Breast epithelium (tissue), 4 donors: ENCODE results near the gene PTPN18. TPM values are rescaled to one million over a fixed set of nuclear protein-coding genes. Genes with fewer than 3 reads are reported as not detected.

Experiments
- DNase-seq, 2 donors: peaks; one replicate each; pipeline ENCODE4 v3.0.0-alpha.2; 2019; ENCODE audit warnings: low spot score in 2 of 2
- H3K27ac ChIP-seq, 2 donors: fragments of 200-600 bp; sonication (generic) in 1 of 2; one replicate each; pipeline ENCODE4 v1.5.1; 2016 to 2019; ENCODE audit warnings: mild to moderate bottlenecking in 1 of 2
- H3K27me3 ChIP-seq, 2 donors: fragments of 200-600 bp; sonication (generic) in 1 of 2; one replicate each; pipeline versions ENCODE4 v1.5.1 to v1.6.0; 2017 to 2019; ENCODE audit warnings: control low read depth in 1 of 2, mild to moderate bottlenecking in 1 of 2
- H3K36me3 ChIP-seq: fragments of 200-600 bp; one replicate; pipeline ENCODE4 v1.5.1; 2019
- H3K4me1 ChIP-seq, 2 donors: fragments of 200-600 bp; sonication (generic); one replicate each; pipeline ENCODE4 v1.5.1; 2016 to 2019; ENCODE audit warnings: control low read depth in 1 of 2
- H3K4me3 ChIP-seq, 3 donors: fragments of 200-600 bp; sonication (generic); 1 replicate in 2 of 3; 2 replicates in 1 of 3; pipeline ENCODE4 v1.5.1; 2016 to 2019; ENCODE audit warnings: mild to moderate bottlenecking in 3 of 3, moderate library complexity in 2 of 3
- H3K9me3 ChIP-seq, 2 donors: fragments of 200-600 bp; sonication (generic) in 1 of 2; one replicate each; pipeline ENCODE4 v1.5.1; 2016 to 2019; ENCODE audit warnings: control low read depth in 1 of 2
- POLR2A ChIP-seq: fragments of 450-650 bp; IDR thresholded peaks from one replicate; pipeline ENCODE4 v1.6.1; 2016; ENCODE audit warnings: antibody characterized with exemption, mild to moderate bottlenecking, moderate library complexity
- POLR2AphosphoS5 ChIP-seq, 3 donors: sonication (generic); formaldehyde crosslinking; IDR thresholded peaks; one replicate each; pipeline ENCODE4 v1.6.1; 2017; ENCODE audit warnings: antibody characterized with exemption in 3 of 3
- intact Hi-C: fragments of 100-400 bp; cut with DNase I; formaldehyde crosslinking; loops from one replicate; pipeline ENCODE4 v1.15.1; 2023; ENCODE audit warnings: low total_unique reads
- total RNA-seq, 3 donors: library from RNA; depleted of rRNA; stranded (reverse); fragments of >200 nt; gene quantifications; one replicate each; pipeline ENCODE4 v1.1.0, GENCODE V29; 2016
- TF ChIP-seq, protein P1 (sequence below), 3 donors: fragments of 450-650 bp; IDR thresholded peaks; one replicate each; pipeline ENCODE4 v1.5.1; 2016 to 2017; ENCODE audit warnings: antibody characterized with exemption in 3 of 3, mild to moderate bottlenecking in 3 of 3, moderate library complexity in 3 of 3

The PTPN18 gene
- total RNA-seq, 3 donors from 2014 or later, result 50.8 to 77.1 (median 54.3) TPM

DNA sequence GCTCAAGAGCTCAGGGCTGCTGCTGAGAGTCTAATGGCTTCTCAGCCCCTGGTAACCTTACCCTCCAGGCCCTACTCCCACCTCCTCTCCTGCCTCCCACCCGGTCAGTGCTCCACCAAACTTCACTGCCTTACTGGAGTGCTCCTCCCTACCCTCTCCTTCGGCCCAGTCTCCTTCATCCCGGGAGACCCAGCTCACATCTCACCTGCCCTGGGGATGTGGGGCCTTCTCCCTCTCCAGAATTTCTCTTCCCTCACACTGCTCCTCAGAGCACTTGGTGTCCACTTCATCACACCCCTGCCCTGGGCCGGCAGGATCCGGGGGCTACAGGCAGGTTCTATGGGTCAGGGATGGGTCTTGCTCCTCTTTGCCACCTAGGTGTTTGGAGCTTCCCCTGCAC is 21.6 kb downstream of the PTPN18 start:
- intact Hi-C loops, result no loop called here
- no peak overlapping the region for H3K4me3 ChIP-seq

DNA sequence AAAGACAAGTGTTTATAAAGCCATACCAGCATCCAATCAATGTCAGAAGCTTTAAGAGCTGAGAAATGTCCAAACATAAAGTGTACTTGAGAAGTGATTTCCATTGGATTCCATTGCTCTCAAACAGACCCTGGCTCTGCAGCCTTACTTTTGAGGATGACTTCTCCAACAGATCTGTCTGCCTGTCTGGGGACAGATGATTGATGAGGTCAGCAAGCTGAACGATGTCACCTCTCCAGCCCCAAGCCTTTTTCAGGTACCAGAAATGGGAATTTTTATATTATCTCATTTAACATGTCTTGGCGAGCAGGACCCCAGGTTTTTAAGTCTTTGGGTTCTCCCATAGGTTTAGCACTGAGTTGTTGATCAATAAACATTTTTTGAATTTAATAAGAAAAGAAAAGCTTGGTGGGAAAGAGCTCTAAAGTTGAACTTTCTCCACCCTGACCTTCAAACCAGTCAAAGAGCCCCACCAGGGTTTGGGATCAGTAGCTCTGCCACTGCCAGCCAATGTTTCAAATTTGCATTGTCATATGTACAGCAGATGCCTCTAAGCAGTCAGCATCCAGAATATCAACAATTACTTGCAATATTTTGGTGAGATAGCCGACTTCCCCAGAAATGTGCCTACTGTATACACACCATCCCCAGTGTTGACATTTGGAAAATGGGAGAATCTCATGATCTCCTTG is 22.5 kb downstream of the PTPN18 start:
- H3K27me3 ChIP-seq, result no peaks in the 10 kb centered on the region
- intact Hi-C loops, result no loop called here
- H3K27ac ChIP-seq, result no peak overlapping the region
- H3K9me3 ChIP-seq, result no peaks in the 10 kb centered on the region
- TF ChIP-seq, protein P1, sequence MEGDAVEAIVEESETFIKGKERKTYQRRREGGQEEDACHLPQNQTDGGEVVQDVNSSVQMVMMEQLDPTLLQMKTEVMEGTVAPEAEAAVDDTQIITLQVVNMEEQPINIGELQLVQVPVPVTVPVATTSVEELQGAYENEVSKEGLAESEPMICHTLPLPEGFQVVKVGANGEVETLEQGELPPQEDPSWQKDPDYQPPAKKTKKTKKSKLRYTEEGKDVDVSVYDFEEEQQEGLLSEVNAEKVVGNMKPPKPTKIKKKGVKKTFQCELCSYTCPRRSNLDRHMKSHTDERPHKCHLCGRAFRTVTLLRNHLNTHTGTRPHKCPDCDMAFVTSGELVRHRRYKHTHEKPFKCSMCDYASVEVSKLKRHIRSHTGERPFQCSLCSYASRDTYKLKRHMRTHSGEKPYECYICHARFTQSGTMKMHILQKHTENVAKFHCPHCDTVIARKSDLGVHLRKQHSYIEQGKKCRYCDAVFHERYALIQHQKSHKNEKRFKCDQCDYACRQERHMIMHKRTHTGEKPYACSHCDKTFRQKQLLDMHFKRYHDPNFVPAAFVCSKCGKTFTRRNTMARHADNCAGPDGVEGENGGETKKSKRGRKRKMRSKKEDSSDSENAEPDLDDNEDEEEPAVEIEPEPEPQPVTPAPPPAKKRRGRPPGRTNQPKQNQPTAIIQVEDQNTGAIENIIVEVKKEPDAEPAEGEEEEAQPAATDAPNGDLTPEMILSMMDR (IDR thresholded peaks at IDR 0.05), result no peak
- TF ChIP-seq POLR2AphosphoS5 (IDR thresholded peaks at IDR 0.05), result no peak
- TF ChIP-seq POLR2A, result no peak
- peaks cover 0 to 3% of the 10 kb centered on the region in 2 donors for H3K4me1 ChIP-seq
- H3K36me3 ChIP-seq, result no peaks in the 10 kb centered on the region
- no peak overlapping the region for H3K4me3 ChIP-seq
- no peak for DNase-seq

More for the DNA sequence above, 21.6 kb downstream of the PTPN18 start:
- Histone ChIP-seq H3K36me3 (no peaks in the 10 kb centered on the region), H3K27ac (no peak overlapping the region), H3K9me3 (no peaks in the 10 kb centered on the region), H3K4me1 (peaks cover 0 to 7% of the 10 kb centered on the region in 2 donors), H3K27me3 (no peaks in the 10 kb centered on the region)
- no peak for DNase-seq
- TF ChIP-seq, protein P1 (IDR thresholded peaks at IDR 0.05), result no peak
- TF ChIP-seq POLR2AphosphoS5 (IDR thresholded peaks at IDR 0.05) (no peak), POLR2A (no peak)

DNA sequence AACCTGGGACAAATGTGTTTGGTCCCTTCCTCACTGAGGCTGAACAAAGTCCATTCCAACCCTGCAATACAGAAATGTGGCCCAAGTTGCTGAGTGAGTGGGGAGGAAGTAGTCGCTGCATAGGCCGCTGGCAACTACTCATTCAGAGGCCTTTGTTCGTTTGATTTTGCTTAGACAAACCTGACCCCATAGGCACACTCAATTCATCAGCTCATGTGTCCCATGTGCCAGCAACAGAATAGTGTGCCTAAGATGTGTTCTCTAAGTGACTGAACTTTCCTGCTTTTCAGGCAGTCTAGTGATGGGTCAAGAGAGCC is 23.0 kb downstream of the PTPN18 start:
- no peaks in the 10 kb centered on the region for H3K4me1 ChIP-seq
- intact Hi-C loops, result no loop called here
- H3K36me3 ChIP-seq, result no peaks in the 10 kb centered on the region
- no peak for DNase-seq
- TF ChIP-seq POLR2AphosphoS5 (IDR thresholded peaks at IDR 0.05), result no peak
- no peaks in the 10 kb centered on the region for H3K9me3 ChIP-seq
- no peak overlapping the region for H3K27ac ChIP-seq
- H3K27me3 ChIP-seq, result no peaks in the 10 kb centered on the region
- H3K4me3 ChIP-seq, result no peak overlapping the region

DNA sequence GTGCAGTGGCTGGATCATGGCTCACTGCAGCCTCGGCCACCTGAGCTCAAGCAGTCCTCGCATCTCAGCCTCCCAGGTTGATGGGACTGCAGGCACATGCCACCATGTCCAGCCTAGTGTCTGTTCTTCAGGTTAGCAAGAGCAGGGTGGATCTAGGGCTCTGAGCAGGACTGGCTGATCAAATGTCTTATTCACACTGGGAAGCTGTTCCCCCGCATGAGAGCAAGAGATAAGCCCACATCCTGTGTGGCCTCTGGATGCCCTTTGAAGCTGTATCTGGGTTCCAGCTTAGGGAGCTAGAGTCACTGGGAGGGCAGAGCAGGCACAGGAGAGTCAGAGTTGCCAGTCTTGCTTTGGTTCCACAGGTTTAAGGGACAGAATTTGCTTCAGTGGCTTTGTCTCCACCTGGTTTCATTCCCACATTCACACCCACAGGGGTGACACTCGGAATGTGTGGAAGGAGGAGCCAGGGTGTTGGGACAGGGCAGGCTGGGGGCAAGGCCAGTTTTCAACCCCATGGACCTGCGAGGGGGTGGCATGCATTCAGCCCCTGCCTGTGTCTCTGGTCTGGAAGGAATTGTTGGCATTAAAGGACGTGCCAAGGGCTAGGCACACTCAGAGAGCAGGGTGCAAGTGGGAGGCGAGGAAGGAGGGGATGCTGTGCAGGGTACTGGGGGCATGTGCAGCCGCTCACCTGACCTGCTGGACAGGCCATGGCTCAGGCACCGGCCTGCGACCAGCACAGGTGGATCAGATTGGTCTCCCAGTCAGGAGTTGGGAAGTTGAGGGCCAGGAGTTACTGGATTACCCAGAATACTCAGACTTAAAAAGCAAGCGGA is 24.5 kb downstream of the PTPN18 start:
- TF ChIP-seq POLR2A (no peak), POLR2AphosphoS5 (IDR thresholded peaks at IDR 0.05) (no peak)
- TF ChIP-seq, protein P1 (IDR thresholded peaks at IDR 0.05), result no peak
- intact Hi-C loops, result no loop called here
- Histone ChIP-seq H3K27ac (no peak overlapping the region), H3K9me3 (no peaks in the 10 kb centered on the region), H3K36me3 (no peaks in the 10 kb centered on the region), H3K4me3 (no peak overlapping the region), H3K27me3 (no peaks in the 10 kb centered on the region), H3K4me1 (no peaks in the 10 kb centered on the region)
- DNase-seq, result no peak

DNA sequence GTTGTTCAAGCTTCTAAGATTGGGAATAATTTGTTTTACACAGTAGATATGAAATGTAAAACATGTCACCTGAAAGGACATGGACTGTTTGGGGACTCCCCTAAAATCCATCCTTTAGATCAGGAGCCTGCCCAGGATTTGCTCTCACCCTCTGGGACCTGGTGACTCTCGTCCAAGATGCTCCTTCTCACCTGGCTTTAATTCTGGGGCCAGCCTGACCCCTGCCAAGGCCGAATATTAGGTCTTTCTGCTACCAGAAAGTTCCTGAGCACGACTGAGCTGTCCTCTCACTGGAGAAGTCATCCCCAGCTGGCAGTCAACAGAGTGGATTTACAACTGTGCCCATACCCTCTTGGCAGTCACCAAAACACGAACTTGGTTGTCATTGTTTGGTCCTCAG is 25.3 kb downstream of the PTPN18 start:
- TF ChIP-seq, protein P1 (IDR thresholded peaks at IDR 0.05), result no peak
- no peak for TF ChIP-seq POLR2AphosphoS5 (IDR thresholded peaks at IDR 0.05)
- no peak for TF ChIP-seq POLR2A
- Histone ChIP-seq H3K9me3 (no peaks in the 10 kb centered on the region), H3K36me3 (no peaks in the 10 kb centered on the region), H3K4me1 (no peaks in the 10 kb centered on the region), H3K27ac (no peak overlapping the region), H3K4me3 (no peak overlapping the region), H3K27me3 (no peaks in the 10 kb centered on the region)
- intact Hi-C loops, result no loop called here
- no peak for DNase-seq
